ENCODE data around the gene SYS1. TPM values are rescaled to one million over a fixed set of nuclear protein-coding genes. Genes with fewer than 3 reads are reported as not detected.

Gene SYS1
- total and polyA plus RNA-seq, 8 donors, result 9.6 to 19.0 (median 15.8) TPM

- no peak for TF ChIP-seq CTCF (IDR thresholded peaks at IDR 0.05)
- H3K36me3 ChIP-seq, result peaks cover 0 to 20% (median 0%) of the 10 kb centered on the region in 3 donors
- DNase-seq, result no peak
- peak overlapping the region; percentile 87 to 98 (median 94) for H3K27ac ChIP-seq
- H3K9me3 ChIP-seq, result no peaks in the 10 kb centered on the region
- intact Hi-C loops (cut with DNase I), result no loop called here
- peaks cover 55 to 64% (median 61%) of the 10 kb centered on the region in 3 donors for H3K4me1 ChIP-seq
- WGBS, 2 donors, result 59 to 70% methylated on average over 11 of the region's 11 CpGs
- no peak for FAIRE-seq
- H3K4me3 ChIP-seq, result peak overlapping the region in 2 of 4 donors; percentile 11 to 13
- ATAC-seq, result peak in 1 of 4 donors; percentile 1
- H3K27me3 ChIP-seq, result no peaks in the 10 kb centered on the region
These were observed 24.6 kb upstream of the SYS1 start for GRCh38 chr20:45338121-45339030.

- no peak overlapping the region for H3K4me3 ChIP-seq
These were observed 23.9 kb upstream of the SYS1 start for GRCh38 chr20:45339084-45339483.

GRCh38 chr20:45339799-45340198 is 23.2 kb upstream of the SYS1 start:
- Histone ChIP-seq H3K27ac (peak overlapping the region; percentile 87 to 98 (median 94)), H3K4me1 (peaks cover 61 to 74% (median 72%) of the 10 kb centered on the region in 3 donors), H3K9me3 (no peaks in the 10 kb centered on the region), H3K4me3 (no peak overlapping the region), H3K27me3 (no peaks in the 10 kb centered on the region), H3K36me3 (peaks cover 0 to 9% (median 0%) of the 10 kb centered on the region in 3 donors)
- TF ChIP-seq CTCF (IDR thresholded peaks at IDR 0.05), result no peak
- WGBS, 2 donors, result 36 to 50% methylated on average over 2 of the region's 2 CpGs
- intact Hi-C loops (cut with DNase I), result no loop called here
- no peak for ATAC-seq
- no peak for FAIRE-seq
- no peak for DNase-seq

More at GRCh38 chr20:45339084-45339483, 23.9 kb upstream of the SYS1 start:
- intact Hi-C loops (cut with DNase I), result no loop called here
- Histone ChIP-seq H3K36me3 (peaks cover 0 to 16% (median 0%) of the 10 kb centered on the region in 3 donors), H3K4me1 (peaks cover 60 to 69% (median 67%) of the 10 kb centered on the region in 3 donors), H3K27me3 (no peaks in the 10 kb centered on the region), H3K27ac (peak overlapping the region; percentile 87 to 98 (median 94)), H3K9me3 (no peaks in the 10 kb centered on the region)
- ATAC-seq (no peak), DNase-seq (no peak), FAIRE-seq (no peak)
- WGBS, 2 donors, result 54 to 58% methylated on average over 6 of the region's 6 CpGs
- TF ChIP-seq CTCF (IDR thresholded peaks at IDR 0.05), result no peak

GRCh38 chr20:45340236-45340847 is 22.6 kb upstream of the SYS1 start:
- FAIRE-seq (no peak), DNase-seq (peak in 5 of 6 donors; percentile 77 to 89 (median 85)), ATAC-seq (peak; percentile 23 to 60 (median 38))
- peaks cover 61 to 79% (median 78%) of the 10 kb centered on the region in 3 donors for H3K4me1 ChIP-seq
- intact Hi-C loops (cut with DNase I), result no loop called here
- no peak for TF ChIP-seq CTCF (IDR thresholded peaks at IDR 0.05)
- H3K27me3 ChIP-seq, result no peaks in the 10 kb centered on the region
- H3K4me3 ChIP-seq, result peak overlapping the region in 2 of 4 donors; percentile 84 to 92
- 9 to 11% methylated on average over 5 of the region's 5 CpGs for WGBS, 2 donors
- no peaks in the 10 kb centered on the region for H3K9me3 ChIP-seq
- peak overlapping the region; percentile 87 to 98 (median 94) for H3K27ac ChIP-seq
- peaks cover 0 to 4% (median 0%) of the 10 kb centered on the region in 3 donors for H3K36me3 ChIP-seq
